BE2C (cell line): Measurements from ENCODE around the gene RASA1.
"Not testable (repeated sequence)": the region's sequence is repeated elsewhere in the genome, so short reads cannot be mapped to it uniquely, and the experiment has no call there.

Experiments used
- DNase-seq: peaks from one replicate; pipeline ENCODE4 v3.0.0-alpha.2; 2020
- H3K27me3 ChIP-seq: fragments of 250-450 bp; sonication (Bioruptor Pico); 2 replicates; pipeline ENCODE4 v1.5.1; 2020; ENCODE audit warnings: mild to moderate bottlenecking
- H3K36me3 ChIP-seq: fragments of 250-450 bp; sonication (Bioruptor Pico); 2 replicates; pipeline ENCODE4 v1.5.1; 2020; ENCODE audit warnings: mild to moderate bottlenecking
- H3K4me1 ChIP-seq: fragments of 250-450 bp; sonication (Bioruptor Pico); 2 replicates; pipeline ENCODE4 v1.5.1; 2020
- H3K4me3 ChIP-seq: 2 replicates; pipeline ENCODE4 v1.5.1; 2011; ENCODE audit warnings: low read depth, low read length
- H3K9me3 ChIP-seq: fragments of 250-450 bp; sonication (Bioruptor Pico); 2 replicates; pipeline ENCODE4 v1.5.1; 2020
- TF ChIP-seq, protein P1 (sequence below): IDR thresholded peaks from 2 replicates; pipeline ENCODE4 v1.5.1; 2012; ENCODE audit warnings: mild to moderate bottlenecking, low read depth, low read length

The RASA1 gene

DNA sequence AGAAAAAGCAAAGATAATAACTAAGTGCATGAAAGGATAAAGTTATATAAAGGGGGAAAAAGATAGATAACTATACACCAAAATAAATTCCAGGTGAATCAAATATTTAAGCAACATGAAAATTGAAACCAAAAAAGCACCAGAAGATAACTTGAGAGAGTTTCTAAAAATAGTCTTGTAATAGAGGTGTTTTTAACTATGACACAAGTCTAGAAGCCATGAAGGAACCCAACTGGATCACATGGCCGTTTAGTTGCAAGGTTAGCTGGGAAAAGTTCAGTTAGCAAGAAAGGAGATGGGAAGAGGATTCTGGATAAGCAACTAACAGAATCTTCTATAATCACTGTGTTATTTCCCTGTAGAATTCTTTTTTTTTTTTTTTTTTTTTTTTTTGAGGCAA lies 9.2 kb upstream of the RASA1 start:
- Histone ChIP-seq H3K4me3 (no peak overlapping the region), H3K27me3 (peaks cover 10% of the 10 kb centered on the region), H3K36me3 (no peaks in the 10 kb centered on the region), H3K9me3 (no peaks in the 10 kb centered on the region), H3K4me1 (no peaks in the 10 kb centered on the region)
- TF ChIP-seq, protein P1, sequence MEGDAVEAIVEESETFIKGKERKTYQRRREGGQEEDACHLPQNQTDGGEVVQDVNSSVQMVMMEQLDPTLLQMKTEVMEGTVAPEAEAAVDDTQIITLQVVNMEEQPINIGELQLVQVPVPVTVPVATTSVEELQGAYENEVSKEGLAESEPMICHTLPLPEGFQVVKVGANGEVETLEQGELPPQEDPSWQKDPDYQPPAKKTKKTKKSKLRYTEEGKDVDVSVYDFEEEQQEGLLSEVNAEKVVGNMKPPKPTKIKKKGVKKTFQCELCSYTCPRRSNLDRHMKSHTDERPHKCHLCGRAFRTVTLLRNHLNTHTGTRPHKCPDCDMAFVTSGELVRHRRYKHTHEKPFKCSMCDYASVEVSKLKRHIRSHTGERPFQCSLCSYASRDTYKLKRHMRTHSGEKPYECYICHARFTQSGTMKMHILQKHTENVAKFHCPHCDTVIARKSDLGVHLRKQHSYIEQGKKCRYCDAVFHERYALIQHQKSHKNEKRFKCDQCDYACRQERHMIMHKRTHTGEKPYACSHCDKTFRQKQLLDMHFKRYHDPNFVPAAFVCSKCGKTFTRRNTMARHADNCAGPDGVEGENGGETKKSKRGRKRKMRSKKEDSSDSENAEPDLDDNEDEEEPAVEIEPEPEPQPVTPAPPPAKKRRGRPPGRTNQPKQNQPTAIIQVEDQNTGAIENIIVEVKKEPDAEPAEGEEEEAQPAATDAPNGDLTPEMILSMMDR: no peak
- DNase-seq: no peak

DNA sequence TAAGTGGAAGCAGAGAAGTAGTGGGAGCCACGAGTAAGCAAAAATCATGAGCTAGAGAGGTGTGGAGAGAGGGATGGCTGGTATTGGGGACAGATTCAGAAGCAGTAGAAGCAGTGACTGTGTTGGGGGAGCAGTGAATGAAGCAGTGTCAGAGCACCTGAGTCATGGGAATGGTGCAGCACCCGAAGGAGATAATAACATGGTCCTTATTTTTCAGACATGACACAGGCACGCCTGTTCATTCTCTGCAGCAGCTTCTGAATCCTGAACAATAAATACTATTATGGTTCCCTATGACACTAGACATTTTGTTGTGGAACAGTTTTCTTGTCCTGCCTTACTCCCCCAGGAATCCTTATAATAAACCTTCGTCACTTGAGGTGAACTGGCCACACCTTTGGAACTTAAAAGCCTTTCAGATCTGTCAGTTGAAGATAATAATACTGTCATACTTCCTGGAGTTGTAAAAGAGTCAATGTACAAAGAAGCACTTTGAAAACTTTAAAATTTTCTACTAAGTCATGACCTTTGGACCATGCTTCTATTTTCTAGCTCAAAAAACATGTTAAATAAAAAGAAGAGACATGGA lies 7.0 kb upstream of the RASA1 start:
- no peaks in the 10 kb centered on the region for H3K36me3 ChIP-seq
- TF ChIP-seq, protein P1: no peak
- H3K27me3 ChIP-seq: peaks cover 8% of the 10 kb centered on the region
- no peak overlapping the region for H3K4me3 ChIP-seq
- H3K4me1 ChIP-seq: no peaks in the 10 kb centered on the region
- no peaks in the 10 kb centered on the region for H3K9me3 ChIP-seq
- no peak for DNase-seq

DNA sequence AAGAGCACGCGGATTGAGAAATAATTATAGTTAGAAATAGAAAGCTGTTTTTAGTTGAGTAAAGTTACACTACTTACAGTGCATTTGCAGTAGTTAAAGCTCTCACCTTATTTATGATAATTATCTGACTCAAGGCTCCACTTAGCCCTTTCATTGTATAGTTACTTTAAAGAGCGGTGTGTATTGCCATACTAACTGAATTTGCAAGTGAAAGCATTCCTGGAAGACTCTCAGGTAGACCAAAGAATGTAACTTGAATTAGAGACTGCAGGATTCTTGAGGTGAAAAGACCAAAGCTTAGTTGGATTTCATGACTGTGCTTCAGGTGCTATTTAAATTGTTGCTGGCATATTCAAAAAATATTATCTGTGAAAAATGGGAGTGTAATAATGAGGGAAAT lies 4.2 kb upstream of the RASA1 start:
- TF ChIP-seq, protein P1: no peak
- no peak overlapping the region for H3K4me3 ChIP-seq
- no peaks in the 10 kb centered on the region for H3K36me3 ChIP-seq

DNA sequence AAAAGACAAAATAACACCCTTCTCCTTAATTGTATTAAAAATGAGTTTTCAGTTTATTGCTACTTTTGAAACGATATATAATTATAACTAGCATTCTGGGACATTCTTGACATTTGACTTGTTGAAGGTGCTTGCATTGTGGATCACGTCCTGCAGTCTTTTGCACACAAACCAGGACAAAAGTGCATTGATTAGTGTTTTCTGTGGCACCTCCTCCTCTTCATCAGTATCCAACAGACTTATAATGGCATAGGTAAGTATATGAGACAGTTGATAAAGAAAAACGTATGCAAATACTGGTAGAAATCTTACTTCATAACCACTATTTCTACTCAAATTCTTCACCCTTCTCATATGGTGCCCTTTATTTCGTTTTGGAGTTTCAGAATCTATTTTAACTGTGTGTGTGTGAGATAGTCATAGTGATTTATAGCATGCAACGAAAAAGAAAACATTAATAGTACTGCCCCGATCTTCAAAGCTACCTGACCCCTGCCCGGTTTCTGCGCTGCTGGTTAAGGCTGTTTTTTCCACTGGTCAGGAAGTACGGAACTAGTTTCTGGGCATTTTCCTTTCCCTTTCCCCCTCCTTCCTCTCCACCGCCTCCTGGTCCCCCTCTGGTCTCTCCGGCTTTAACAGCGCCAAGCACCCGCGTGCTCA lies 639 bp upstream of the RASA1 start:
- H3K4me1 ChIP-seq: no peaks in the 10 kb centered on the region
- peak overlapping the region; percentile 69 for H3K4me3 ChIP-seq
- H3K9me3 ChIP-seq: no peaks in the 10 kb centered on the region
- no peaks in the 10 kb centered on the region for H3K36me3 ChIP-seq
- H3K27me3 ChIP-seq: peaks cover 8% of the 10 kb centered on the region
- no peak for DNase-seq
- TF ChIP-seq, protein P1: no peak

More for the DNA sequence above, 4.2 kb upstream of the RASA1 start:
- H3K27me3 ChIP-seq: peaks cover 8% of the 10 kb centered on the region
- no peaks in the 10 kb centered on the region for H3K9me3 ChIP-seq
- DNase-seq: no peak
- no peaks in the 10 kb centered on the region for H3K4me1 ChIP-seq

DNA sequence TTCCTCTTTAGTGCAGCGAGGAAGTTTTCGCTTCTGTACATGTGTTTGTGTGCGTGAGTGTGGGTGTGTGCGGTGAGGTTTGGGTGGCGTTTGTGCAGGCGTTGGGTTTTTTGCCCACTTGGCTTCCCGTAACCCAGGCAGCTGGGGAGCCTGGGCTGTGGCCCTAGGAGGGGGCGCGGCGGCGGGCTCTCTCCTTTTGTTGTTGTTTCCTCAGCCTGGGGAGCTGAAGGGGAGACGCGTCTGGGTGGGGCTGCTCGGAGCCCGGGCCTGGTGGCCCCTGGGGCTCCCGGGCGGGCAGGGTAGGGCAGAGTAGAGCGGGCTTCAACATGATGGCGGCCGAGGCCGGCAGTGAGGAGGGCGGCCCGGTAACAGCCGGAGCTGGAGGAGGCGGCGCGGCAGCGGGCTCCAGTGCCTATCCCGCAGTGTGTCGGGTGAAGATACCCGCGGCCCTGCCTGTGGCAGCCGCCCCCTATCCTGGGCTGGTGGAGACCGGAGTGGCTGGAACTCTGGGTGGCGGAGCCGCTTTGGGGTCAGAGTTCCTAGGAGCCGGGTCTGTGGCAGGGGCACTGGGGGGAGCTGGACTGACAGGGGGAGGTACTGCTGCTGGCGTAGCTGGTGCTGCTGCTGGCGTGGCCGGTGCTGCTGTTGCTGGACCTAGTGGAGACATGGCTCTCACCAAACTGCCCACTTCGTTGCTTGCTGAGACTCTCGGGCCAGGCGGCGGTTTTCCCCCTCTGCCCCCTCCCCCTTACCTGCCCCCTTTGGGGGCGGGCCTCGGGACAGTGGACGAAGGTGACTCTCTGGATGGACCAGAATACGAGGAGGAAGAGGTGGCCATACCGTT lies 665 bp downstream of the RASA1 start:
- H3K4me1 ChIP-seq: no peaks in the 10 kb centered on the region
- H3K4me3 ChIP-seq: peak overlapping the region; percentile 69
- peaks cover 5% of the 10 kb centered on the region for H3K27me3 ChIP-seq
- TF ChIP-seq, protein P1: no peak
- DNase-seq: peak; percentile 66
- no peaks in the 10 kb centered on the region for H3K9me3 ChIP-seq
- H3K36me3 ChIP-seq: no peaks in the 10 kb centered on the region

DNA sequence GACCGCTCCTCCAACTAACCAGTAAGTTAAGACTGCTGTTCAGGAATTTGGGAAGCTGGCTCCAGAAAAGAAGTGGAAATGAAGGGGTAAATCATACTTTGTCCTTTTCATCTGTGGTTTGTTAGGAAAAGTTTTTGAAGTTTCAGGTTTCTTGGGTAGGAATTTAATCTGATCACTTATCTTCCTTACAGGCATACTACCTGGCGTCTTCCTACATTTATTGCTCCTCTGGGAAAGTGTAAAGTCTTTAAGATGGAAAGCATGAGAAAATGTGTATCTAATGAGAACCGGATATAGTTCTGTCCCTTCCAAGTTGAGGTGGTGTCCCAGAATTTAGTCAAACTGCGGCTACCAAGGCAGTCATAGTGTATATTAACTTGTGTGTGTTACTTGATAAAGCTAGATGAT lies 1.3 kb downstream of the RASA1 start:
- peak overlapping the region; percentile 69 for H3K4me3 ChIP-seq

DNA sequence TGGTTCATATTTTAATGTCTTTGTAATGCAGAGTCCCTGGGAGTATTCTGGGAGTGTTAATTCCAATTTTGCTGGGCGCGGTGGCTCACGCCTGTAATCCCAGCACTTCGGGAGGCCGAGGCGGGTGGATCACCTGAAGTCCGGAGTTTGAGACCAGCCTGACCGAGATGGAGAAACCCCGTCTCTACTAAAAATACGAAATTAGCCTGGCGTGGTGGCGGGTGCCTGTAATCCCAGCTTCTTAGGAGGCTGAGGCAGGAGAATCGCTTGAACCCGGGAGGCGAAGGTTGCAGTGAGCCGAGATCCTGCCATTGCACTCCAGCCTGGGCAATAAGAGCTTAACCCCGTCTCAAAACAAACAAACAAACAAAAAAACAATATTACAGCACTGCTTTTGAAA lies 3.2 kb downstream of the RASA1 start:
- not testable (repeated sequence) for H3K4me3 ChIP-seq, DNase-seq, H3K27me3 ChIP-seq, H3K36me3 ChIP-seq, H3K9me3 ChIP-seq
- peaks cover 14% of the 10 kb centered on the region for H3K4me1 ChIP-seq

More for the DNA sequence above, 1.3 kb downstream of the RASA1 start:
- Histone ChIP-seq H3K27me3 (no peaks in the 10 kb centered on the region), H3K36me3 (no peaks in the 10 kb centered on the region), H3K4me1 (peaks cover 1% of the 10 kb centered on the region; the same call in 1 of the 2 replicates), H3K9me3 (no peaks in the 10 kb centered on the region)
- no peak for DNase-seq
- TF ChIP-seq, protein P1: no peak
